Activated naive CD8-positive, alpha-beta T cell treated with anti-CD3 and anti-CD28 coated beads, Interleukin-2, amount 50 U/mL, for 24 hours (primary cell): Measurements from ENCODE around the gene FRMD4B.
A peak's percentile ranks its signal among the peaks of the same experiment; 100 is the strongest.

Source experiments
- ATAC-seq: fragments of 150-1000 bp; cut with Tn5 transposase; one replicate; pipeline ENCODE4 v1.10.0; 2021
- DNase-seq: peaks from one replicate; pipeline ENCODE4 v3.0.0; 2021
- H3K27ac Mint-ChIP-seq: one replicate; pipeline ENCODE4 v1.8.0; 2021; ENCODE audit warnings: mild to moderate bottlenecking, mixed read lengths
- H3K27me3 Mint-ChIP-seq: one replicate; pipeline ENCODE4 v1.8.0; 2021; ENCODE audit warnings: mixed read lengths
- H3K36me3 Mint-ChIP-seq: one replicate; pipeline ENCODE4 v1.8.0; 2021; ENCODE audit warnings: low read depth, mixed read lengths
- H3K4me1 Mint-ChIP-seq: one replicate; pipeline ENCODE4 v1.8.0; 2021; ENCODE audit warnings: mixed read lengths
- H3K4me3 Mint-ChIP-seq: one replicate; pipeline ENCODE4 v1.8.0; 2021; ENCODE audit warnings: mild to moderate bottlenecking, moderate library complexity, mixed read lengths
- H3K9me3 Mint-ChIP-seq: one replicate; pipeline ENCODE4 v1.8.0; 2021; ENCODE audit warnings: mixed read lengths

Gene FRMD4B

DNA sequence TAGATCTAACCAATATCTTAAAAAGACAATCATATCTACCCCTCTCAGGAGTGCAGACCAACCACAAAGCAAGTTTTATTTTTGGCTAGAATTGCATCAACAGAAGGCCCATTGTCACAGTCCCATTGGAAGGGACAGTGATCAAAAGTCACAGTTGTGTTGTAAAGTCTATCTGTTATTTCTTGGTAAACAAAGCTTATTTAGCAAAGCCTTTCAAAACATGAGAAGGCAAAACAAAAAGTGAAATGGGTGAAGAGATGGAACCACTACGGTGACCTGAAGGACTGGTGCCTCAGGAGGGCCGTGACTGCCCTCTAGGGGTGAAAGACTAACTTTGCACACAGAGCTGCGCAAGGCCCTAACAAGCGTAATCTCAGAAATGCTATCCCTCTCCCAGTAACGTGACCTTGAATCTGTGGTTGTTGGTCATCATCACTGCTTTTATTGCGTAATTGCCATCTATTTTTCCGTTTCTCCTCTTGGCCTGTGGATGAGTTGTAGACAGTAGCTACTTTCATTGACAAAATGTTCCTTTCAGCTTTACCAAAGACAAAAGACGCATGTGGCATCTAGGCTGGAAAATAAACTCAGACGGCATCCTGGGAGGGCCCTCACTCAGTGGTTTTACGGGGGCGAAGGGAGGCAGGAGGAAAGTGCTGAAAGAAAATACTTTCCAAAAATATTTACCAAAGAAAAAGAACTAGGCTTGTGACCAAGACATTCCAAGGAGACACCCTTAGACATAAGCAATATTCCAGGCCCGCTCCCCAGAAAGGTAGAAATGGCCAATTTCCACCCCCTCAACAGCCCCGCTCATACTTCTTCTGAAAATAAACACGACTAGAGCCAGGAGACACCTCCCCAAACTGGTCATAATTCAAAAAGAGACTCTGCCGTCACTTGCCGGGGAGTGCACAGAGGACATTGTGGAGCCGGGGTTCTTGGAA, 79.4 kb downstream of the FRMD4B start:
- no peaks in the 10 kb centered on the region for H3K27me3 Mint-ChIP-seq
- no peaks in the 10 kb centered on the region for H3K36me3 Mint-ChIP-seq
- peaks cover 24% of the 10 kb centered on the region for H3K4me1 Mint-ChIP-seq
- no peaks in the 10 kb centered on the region for H3K9me3 Mint-ChIP-seq
- ATAC-seq (peak; percentile 83), DNase-seq (peak; percentile 65)
- peak overlapping the region; percentile 16 for H3K4me3 Mint-ChIP-seq
- H3K27ac Mint-ChIP-seq, result peak overlapping the region; percentile 63

DNA sequence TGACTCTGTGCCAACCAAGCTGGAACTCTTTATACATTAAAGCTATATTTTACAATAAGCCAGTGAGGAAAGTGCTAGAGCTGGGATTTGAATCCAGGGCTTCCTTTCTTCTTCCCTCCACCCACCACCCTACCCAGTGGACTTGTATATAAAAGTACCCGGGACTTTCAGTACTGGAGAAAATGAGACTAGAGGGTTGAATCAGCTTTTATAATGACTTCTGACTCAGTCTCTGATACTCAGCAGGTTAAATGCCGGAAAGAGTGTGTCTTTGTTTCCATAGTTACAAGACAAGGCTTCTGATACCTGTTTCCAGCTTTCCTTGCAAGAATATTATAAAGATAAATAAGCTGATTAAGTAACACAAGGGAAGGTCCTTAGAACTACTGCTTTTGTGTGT, 80.9 kb downstream of the FRMD4B start:
- ATAC-seq, result peak; percentile 90
- H3K36me3 Mint-ChIP-seq, result no peaks in the 10 kb centered on the region

GRCh38 chr3:69304396-69304795, 81.5 kb downstream of the FRMD4B start:
- no peak for ATAC-seq
- Mint-ChIP-seq H3K36me3 (no peaks in the 10 kb centered on the region), H3K4me3 (no peak overlapping the region), H3K4me1 (peaks cover 24% of the 10 kb centered on the region), H3K27me3 (no peaks in the 10 kb centered on the region), H3K9me3 (no peaks in the 10 kb centered on the region), H3K27ac (no peak overlapping the region)
- DNase-seq, result no peak

More for the DNA sequence above, 80.9 kb downstream of the FRMD4B start:
- no peaks in the 10 kb centered on the region for H3K9me3 Mint-ChIP-seq
- no peaks in the 10 kb centered on the region for H3K27me3 Mint-ChIP-seq
- DNase-seq, result no peak
- no peak overlapping the region for H3K27ac Mint-ChIP-seq
- peaks cover 24% of the 10 kb centered on the region for H3K4me1 Mint-ChIP-seq
- H3K4me3 Mint-ChIP-seq, result no peak overlapping the region

DNA sequence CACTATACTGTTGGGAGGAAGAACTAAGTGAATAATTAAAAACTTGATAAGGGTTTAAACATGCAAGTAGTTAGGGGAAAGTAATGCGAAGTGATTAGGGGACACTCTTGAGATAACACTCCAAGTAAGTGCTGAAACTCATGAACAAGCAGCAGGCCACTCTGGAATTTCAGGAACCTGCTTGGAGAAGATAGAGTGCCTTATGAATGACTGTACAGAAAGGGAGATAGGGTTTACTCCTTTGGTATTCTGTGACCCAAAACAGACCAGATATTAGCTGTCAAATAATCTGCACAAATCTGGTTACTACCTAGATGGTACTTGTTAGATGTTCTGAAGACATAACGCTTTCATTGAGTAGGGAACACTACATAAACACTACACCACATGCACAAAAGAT, 85.6 kb downstream of the FRMD4B start:
- H3K9me3 Mint-ChIP-seq, result no peaks in the 10 kb centered on the region
- no peak for ATAC-seq
- no peak for DNase-seq
- no peaks in the 10 kb centered on the region for H3K36me3 Mint-ChIP-seq
- H3K27ac Mint-ChIP-seq, result no peak overlapping the region
- H3K4me1 Mint-ChIP-seq, result peaks cover 9% of the 10 kb centered on the region
- no peaks in the 10 kb centered on the region for H3K27me3 Mint-ChIP-seq
- H3K4me3 Mint-ChIP-seq, result no peak overlapping the region

- no peaks in the 10 kb centered on the region for H3K4me1 Mint-ChIP-seq
- H3K4me3 Mint-ChIP-seq, result no peak overlapping the region
- H3K36me3 Mint-ChIP-seq, result no peaks in the 10 kb centered on the region
- no peaks in the 10 kb centered on the region for H3K27me3 Mint-ChIP-seq
- no peaks in the 10 kb centered on the region for H3K9me3 Mint-ChIP-seq
- H3K27ac Mint-ChIP-seq, result no peak overlapping the region
- DNase-seq (no peak), ATAC-seq (no peak)
Observed at GRCh38 chr3:69299344-69299743, 86.5 kb downstream of the FRMD4B start.

GRCh38 chr3:69297501-69297900, 88.4 kb downstream of the FRMD4B start:
- H3K27ac Mint-ChIP-seq, result no peak overlapping the region
- no peaks in the 10 kb centered on the region for H3K36me3 Mint-ChIP-seq
- H3K27me3 Mint-ChIP-seq, result no peaks in the 10 kb centered on the region
- no peak for DNase-seq
- H3K9me3 Mint-ChIP-seq, result no peaks in the 10 kb centered on the region
- ATAC-seq, result no peak
- no peaks in the 10 kb centered on the region for H3K4me1 Mint-ChIP-seq
- no peak overlapping the region for H3K4me3 Mint-ChIP-seq

- no peak for DNase-seq
- no peak overlapping the region for H3K4me3 Mint-ChIP-seq
- H3K27ac Mint-ChIP-seq, result no peak overlapping the region
- no peaks in the 10 kb centered on the region for H3K9me3 Mint-ChIP-seq
- no peaks in the 10 kb centered on the region for H3K27me3 Mint-ChIP-seq
- ATAC-seq, result no peak
- no peaks in the 10 kb centered on the region for H3K4me1 Mint-ChIP-seq
- no peaks in the 10 kb centered on the region for H3K36me3 Mint-ChIP-seq
Observed at GRCh38 chr3:69296995-69297394, 88.9 kb downstream of the FRMD4B start.

GRCh38 chr3:69294014-69294766, 91.7 kb downstream of the FRMD4B start:
- H3K36me3 Mint-ChIP-seq, result no peaks in the 10 kb centered on the region
- H3K27ac Mint-ChIP-seq, result no peak overlapping the region
- H3K9me3 Mint-ChIP-seq, result no peaks in the 10 kb centered on the region
- no peak overlapping the region for H3K4me3 Mint-ChIP-seq
- H3K4me1 Mint-ChIP-seq, result peaks cover 8% of the 10 kb centered on the region
- H3K27me3 Mint-ChIP-seq, result no peaks in the 10 kb centered on the region
- no peak for DNase-seq
- no peak for ATAC-seq

- no peaks in the 10 kb centered on the region for H3K36me3 Mint-ChIP-seq
- H3K4me1 Mint-ChIP-seq, result peaks cover 19% of the 10 kb centered on the region
Observed at GRCh38 chr3:69292959-69293574, 92.8 kb downstream of the FRMD4B start.

DNA sequence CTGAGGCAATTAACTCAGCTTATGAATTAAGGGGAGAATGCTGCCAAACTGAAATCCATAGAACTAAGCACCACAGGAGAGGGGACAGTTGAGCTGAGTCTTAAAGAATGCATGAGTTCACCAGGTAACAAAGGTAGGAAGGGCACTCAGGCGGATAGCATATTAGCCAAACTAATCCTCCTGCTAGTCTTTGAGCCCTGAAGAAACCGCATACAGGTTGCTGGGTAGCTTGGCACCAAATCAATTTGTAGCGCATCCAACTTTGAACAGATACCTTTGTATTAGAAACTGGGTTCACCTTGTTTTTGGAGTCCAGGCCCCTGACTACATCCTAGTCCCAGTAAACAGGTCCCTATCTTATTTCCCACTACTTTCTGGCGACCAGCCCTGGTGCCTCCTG, 93.7 kb downstream of the FRMD4B start:
- no peak overlapping the region for H3K27ac Mint-ChIP-seq
- no peak for ATAC-seq
- DNase-seq, result no peak
- no peaks in the 10 kb centered on the region for H3K9me3 Mint-ChIP-seq
- H3K4me3 Mint-ChIP-seq, result no peak overlapping the region
- H3K4me1 Mint-ChIP-seq, result peaks cover 26% of the 10 kb centered on the region
- no peaks in the 10 kb centered on the region for H3K27me3 Mint-ChIP-seq
- H3K36me3 Mint-ChIP-seq, result no peaks in the 10 kb centered on the region

More at GRCh38 chr3:69292959-69293574, 92.8 kb downstream of the FRMD4B start:
- Mint-ChIP-seq H3K4me3 (no peak overlapping the region), H3K9me3 (no peaks in the 10 kb centered on the region), H3K27me3 (no peaks in the 10 kb centered on the region), H3K27ac (no peak overlapping the region)
- ATAC-seq (no peak), DNase-seq (no peak)

DNA sequence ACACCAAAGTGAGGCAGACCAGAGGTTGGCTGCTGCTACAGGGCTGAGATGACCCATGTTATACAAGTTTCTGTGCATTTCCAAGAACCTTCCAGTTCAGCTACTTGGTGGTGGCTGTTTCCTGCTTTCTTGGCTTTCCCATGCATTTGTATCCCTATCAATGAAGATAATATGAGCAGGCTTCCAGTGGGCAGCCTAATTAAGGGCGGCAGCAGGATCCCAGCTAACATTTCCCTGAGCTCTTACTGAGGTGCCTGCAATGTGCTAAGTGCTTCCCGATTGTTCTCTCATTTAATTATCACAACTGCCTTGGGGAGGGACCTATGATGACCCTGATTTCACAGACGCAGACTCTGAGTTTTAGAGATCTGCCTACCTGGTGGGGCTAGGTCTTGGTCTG, 95.5 kb downstream of the FRMD4B start:
- H3K27me3 Mint-ChIP-seq, result no peaks in the 10 kb centered on the region
- H3K27ac Mint-ChIP-seq, result no peak overlapping the region
- no peak for DNase-seq

GRCh38 chr3:69290006-69290405, 95.9 kb downstream of the FRMD4B start:
- H3K4me3 Mint-ChIP-seq, result no peak overlapping the region
- no peaks in the 10 kb centered on the region for H3K36me3 Mint-ChIP-seq
- H3K27me3 Mint-ChIP-seq, result no peaks in the 10 kb centered on the region
- DNase-seq (no peak), ATAC-seq (no peak)
- no peak overlapping the region for H3K27ac Mint-ChIP-seq
- H3K9me3 Mint-ChIP-seq, result no peaks in the 10 kb centered on the region
- H3K4me1 Mint-ChIP-seq, result peaks cover 26% of the 10 kb centered on the region

More for the DNA sequence above, 95.5 kb downstream of the FRMD4B start:
- H3K4me1 Mint-ChIP-seq, result peaks cover 26% of the 10 kb centered on the region
- H3K4me3 Mint-ChIP-seq, result no peak overlapping the region
- no peaks in the 10 kb centered on the region for H3K36me3 Mint-ChIP-seq
- ATAC-seq, result no peak
- H3K9me3 Mint-ChIP-seq, result no peaks in the 10 kb centered on the region

GRCh38 chr3:69288161-69288895, 97.6 kb downstream of the FRMD4B start:
- Mint-ChIP-seq H3K36me3 (no peaks in the 10 kb centered on the region), H3K27ac (peak overlapping the region; percentile 7), H3K27me3 (no peaks in the 10 kb centered on the region), H3K4me3 (peak overlapping the region; percentile 50), H3K4me1 (peaks cover 28% of the 10 kb centered on the region), H3K9me3 (no peaks in the 10 kb centered on the region)
- DNase-seq (peak; percentile 44), ATAC-seq (peak; percentile 92)
